Measurements from ENCODE around the gene IFIT2.
"Not testable (repeated sequence)": the region's sequence is repeated elsewhere in the genome, so short reads cannot be mapped to it uniquely, and the experiment has no call there.

The IFIT2 gene

GRCh38 chr10:89348481-89348880, 46.6 kb downstream of the IFIT2 start:
- TF ChIP-seq EZH2 (IDR thresholded peaks at IDR 0.05; ENCODE audit: borderline replicate concordance, low read length) (no peak), CTCF (IDR thresholded peaks at IDR 0.05; ENCODE audit: low read length) (no peak)
- H2AFZ ChIP-seq (ENCODE audit: low read length): no peak overlapping the region

GRCh38 chr10:89348975-89349374, 47.1 kb downstream of the IFIT2 start:
- Histone ChIP-seq H3K36me3 (ENCODE audit: insufficient read depth, low read length) (no peaks in the 10 kb centered on the region), H3K9ac (ENCODE audit: low read length) (no peak overlapping the region), H3K27me3 (ENCODE audit: insufficient read depth, low read length) (no peaks in the 10 kb centered on the region), H3F3A (ENCODE audit: insufficient read depth, low read length) (no peaks in the 10 kb centered on the region), H3K27ac (ENCODE audit: low read depth, low read length, poor library complexity, severe bottlenecking) (no peak overlapping the region), H3K79me2 (ENCODE audit: insufficient read depth, low read length) (no peaks in the 10 kb centered on the region), H3K4me3 (ENCODE audit: low read depth, low read length, poor library complexity, severe bottlenecking) (no peak overlapping the region), H3K4me1 (ENCODE audit: insufficient read depth, low read length, severe bottlenecking) (no peaks in the 10 kb centered on the region), H3K4me2 (ENCODE audit: low read length) (no peak overlapping the region), H3K9me2 (ENCODE audit: low read depth, low read length) (no peaks in the 10 kb centered on the region), H2AFZ (ENCODE audit: low read length) (no peak overlapping the region), H3K9me3 (ENCODE audit: low read length) (no peaks in the 10 kb centered on the region), H4K20me1 (ENCODE audit: insufficient read depth, low read length) (no peaks in the 10 kb centered on the region)
- TF ChIP-seq EZH2 (IDR thresholded peaks at IDR 0.05; ENCODE audit: borderline replicate concordance, low read length): no peak
- TF ChIP-seq CTCF (IDR thresholded peaks at IDR 0.05; ENCODE audit: low read length): no peak

More at GRCh38 chr10:89348481-89348880, 46.6 kb downstream of the IFIT2 start:
- H4K20me1 ChIP-seq (ENCODE audit: insufficient read depth, low read length): no peaks in the 10 kb centered on the region
- H3K36me3 ChIP-seq (ENCODE audit: insufficient read depth, low read length): no peaks in the 10 kb centered on the region
- no peaks in the 10 kb centered on the region for H3K9me3 ChIP-seq (ENCODE audit: low read length)
- no peaks in the 10 kb centered on the region for H3K79me2 ChIP-seq (ENCODE audit: insufficient read depth, low read length)
- no peaks in the 10 kb centered on the region for H3K27me3 ChIP-seq (ENCODE audit: insufficient read depth, low read length)
- H3K9me2 ChIP-seq (ENCODE audit: low read depth, low read length): no peaks in the 10 kb centered on the region
- H3F3A ChIP-seq (ENCODE audit: insufficient read depth, low read length): no peaks in the 10 kb centered on the region
- H3K4me3 ChIP-seq (ENCODE audit: low read depth, low read length, poor library complexity, severe bottlenecking): no peak overlapping the region
- no peak overlapping the region for H3K4me2 ChIP-seq (ENCODE audit: low read length)
- no peaks in the 10 kb centered on the region for H3K4me1 ChIP-seq (ENCODE audit: insufficient read depth, low read length, severe bottlenecking)
- no peak overlapping the region for H3K9ac ChIP-seq (ENCODE audit: low read length)
- no peak overlapping the region for H3K27ac ChIP-seq (ENCODE audit: low read depth, low read length, poor library complexity, severe bottlenecking)

- not testable (repeated sequence) for H3K4me2 ChIP-seq (ENCODE audit: low read length); H3K27me3 ChIP-seq (ENCODE audit: insufficient read depth, low read length); H3F3A ChIP-seq (ENCODE audit: insufficient read depth, low read length); H3K4me1 ChIP-seq (ENCODE audit: insufficient read depth, low read length, severe bottlenecking); H3K79me2 ChIP-seq (ENCODE audit: insufficient read depth, low read length); H3K36me3 ChIP-seq (ENCODE audit: insufficient read depth, low read length); H2AFZ ChIP-seq (ENCODE audit: low read length); H3K4me3 ChIP-seq (ENCODE audit: low read depth, low read length, poor library complexity, severe bottlenecking); H3K9ac ChIP-seq (ENCODE audit: low read length); H3K9me3 ChIP-seq (ENCODE audit: low read length); H3K9me2 ChIP-seq (ENCODE audit: low read depth, low read length); H4K20me1 ChIP-seq (ENCODE audit: insufficient read depth, low read length); H3K27ac ChIP-seq (ENCODE audit: low read depth, low read length, poor library complexity, severe bottlenecking)
Observed at GRCh38 chr10:89350631-89351315, 48.9 kb downstream of the IFIT2 start.

- Histone ChIP-seq H3K4me3 (ENCODE audit: low read depth, low read length, poor library complexity, severe bottlenecking) (no peak overlapping the region), H3K9me3 (ENCODE audit: low read length) (no peaks in the 10 kb centered on the region), H3K4me1 (ENCODE audit: insufficient read depth, low read length, severe bottlenecking) (no peaks in the 10 kb centered on the region), H3K9me2 (ENCODE audit: low read depth, low read length) (no peaks in the 10 kb centered on the region), H3K27ac (ENCODE audit: low read depth, low read length, poor library complexity, severe bottlenecking) (no peak overlapping the region), H3K79me2 (ENCODE audit: insufficient read depth, low read length) (no peaks in the 10 kb centered on the region), H3K36me3 (ENCODE audit: insufficient read depth, low read length) (no peaks in the 10 kb centered on the region), H3K9ac (ENCODE audit: low read length) (no peak overlapping the region), H4K20me1 (ENCODE audit: insufficient read depth, low read length) (no peaks in the 10 kb centered on the region), H3K4me2 (ENCODE audit: low read length) (no peak overlapping the region), H2AFZ (ENCODE audit: low read length) (no peak overlapping the region), H3F3A (ENCODE audit: insufficient read depth, low read length) (no peaks in the 10 kb centered on the region), H3K27me3 (ENCODE audit: insufficient read depth, low read length) (no peaks in the 10 kb centered on the region)
- TF ChIP-seq EZH2 (IDR thresholded peaks at IDR 0.05; ENCODE audit: borderline replicate concordance, low read length): no peak
- no peak for TF ChIP-seq CTCF (IDR thresholded peaks at IDR 0.05; ENCODE audit: low read length)
Observed at GRCh38 chr10:89351412-89351779, 49.5 kb downstream of the IFIT2 start.
